DOHH2 (cell line): Measurements from ENCODE around the gene CD164L2.

Source experiments
- CTCF ChIP-seq: fragments of 200-600 bp; sonication (generic); IDR thresholded peaks from one replicate; pipeline ENCODE4 v1.5.1; 2014; ENCODE audit warnings: antibody characterized with exemption, mild to moderate bottlenecking, low read depth, low read length; ENCODE audit not compliant: poor library complexity, severe bottlenecking
- EZH2phosphoT487 ChIP-seq: fragments of 200-600 bp; sonication (generic); IDR thresholded peaks from 2 replicates; pipeline ENCODE4 v1.6.1; 2017; ENCODE audit warnings: borderline replicate concordance, mild to moderate bottlenecking, antibody characterized with exemption, low read length, moderate library complexity, mixed read lengths

- no peak for TF ChIP-seq CTCF
- no peak for TF ChIP-seq EZH2phosphoT487
Observed at GRCh38 chr1:27365372-27366112, 17.6 kb downstream of the CD164L2 start.
